GM21717 (cell line): Measurements from ENCODE around the gene XPO6.
A peak's percentile ranks its signal among the peaks of the same experiment; 100 is the strongest.
"Not testable (repeated sequence)": the region's sequence is repeated elsewhere in the genome, so short reads cannot be mapped to it uniquely, and the experiment has no call there.

ENCODE experiments used
- ATAC-seq: cut with Tn5 transposase; IDR thresholded peaks from one replicate; pipeline ENCODE4 v1.9.1; 2021; ENCODE audit warnings: mild to moderate bottlenecking, moderate library complexity; ENCODE audit not compliant: unreplicated experiment

XPO6 gene, protein sequence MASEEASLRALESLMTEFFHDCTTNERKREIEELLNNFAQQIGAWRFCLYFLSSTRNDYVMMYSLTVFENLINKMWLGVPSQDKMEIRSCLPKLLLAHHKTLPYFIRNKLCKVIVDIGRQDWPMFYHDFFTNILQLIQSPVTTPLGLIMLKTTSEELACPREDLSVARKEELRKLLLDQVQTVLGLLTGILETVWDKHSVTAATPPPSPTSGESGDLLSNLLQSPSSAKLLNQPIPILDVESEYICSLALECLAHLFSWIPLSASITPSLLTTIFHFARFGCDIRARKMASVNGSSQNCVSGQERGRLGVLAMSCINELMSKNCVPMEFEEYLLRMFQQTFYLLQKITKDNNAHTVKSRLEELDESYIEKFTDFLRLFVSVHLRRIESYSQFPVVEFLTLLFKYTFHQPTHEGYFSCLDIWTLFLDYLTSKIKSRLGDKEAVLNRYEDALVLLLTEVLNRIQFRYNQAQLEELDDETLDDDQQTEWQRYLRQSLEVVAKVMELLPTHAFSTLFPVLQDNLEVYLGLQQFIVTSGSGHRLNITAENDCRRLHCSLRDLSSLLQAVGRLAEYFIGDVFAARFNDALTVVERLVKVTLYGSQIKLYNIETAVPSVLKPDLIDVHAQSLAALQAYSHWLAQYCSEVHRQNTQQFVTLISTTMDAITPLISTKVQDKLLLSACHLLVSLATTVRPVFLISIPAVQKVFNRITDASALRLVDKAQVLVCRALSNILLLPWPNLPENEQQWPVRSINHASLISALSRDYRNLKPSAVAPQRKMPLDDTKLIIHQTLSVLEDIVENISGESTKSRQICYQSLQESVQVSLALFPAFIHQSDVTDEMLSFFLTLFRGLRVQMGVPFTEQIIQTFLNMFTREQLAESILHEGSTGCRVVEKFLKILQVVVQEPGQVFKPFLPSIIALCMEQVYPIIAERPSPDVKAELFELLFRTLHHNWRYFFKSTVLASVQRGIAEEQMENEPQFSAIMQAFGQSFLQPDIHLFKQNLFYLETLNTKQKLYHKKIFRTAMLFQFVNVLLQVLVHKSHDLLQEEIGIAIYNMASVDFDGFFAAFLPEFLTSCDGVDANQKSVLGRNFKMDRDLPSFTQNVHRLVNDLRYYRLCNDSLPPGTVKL

DNA sequence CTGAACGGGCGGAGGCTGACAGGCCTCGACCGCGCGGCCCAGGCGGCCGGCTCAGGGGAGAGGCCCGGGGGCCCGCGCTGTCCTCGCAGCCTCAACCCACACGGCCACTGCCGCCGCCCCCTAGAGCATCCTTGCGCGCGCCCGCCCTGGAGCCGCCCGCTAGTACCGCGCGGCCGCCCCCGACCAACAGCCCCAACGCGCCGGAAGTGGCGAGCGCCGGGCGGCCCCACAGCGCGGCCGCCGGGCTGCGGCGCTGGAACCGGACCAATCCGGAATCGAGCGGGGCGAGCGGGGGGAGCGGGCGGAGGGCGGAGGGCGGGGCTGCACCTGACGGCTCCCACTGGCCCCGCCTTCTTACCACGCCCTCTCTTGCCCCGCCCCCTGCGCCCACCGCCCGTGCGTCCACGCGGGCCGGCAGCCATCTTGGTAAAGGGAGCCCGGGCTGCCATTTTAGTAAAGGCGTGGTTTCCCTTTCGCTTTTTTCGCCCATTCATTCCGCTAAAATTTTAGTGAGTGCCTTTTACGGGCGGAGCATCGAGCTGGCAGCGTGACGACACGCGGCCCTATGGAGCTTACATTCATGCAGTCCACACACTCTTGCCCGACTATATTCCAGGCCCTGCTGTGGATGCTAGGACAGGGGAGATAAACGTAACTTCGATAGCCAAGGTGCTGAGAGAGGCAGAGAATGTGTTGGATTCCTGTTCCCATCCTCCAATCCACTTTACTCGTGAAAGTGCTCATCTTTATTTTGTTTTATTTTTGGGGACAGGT is at the start of gene XPO6:
Gene XPO6, minus strand, starts transcription at position 208 of the 774 bp plus-strand sequence. CDS start 597 bp downstream, outside the sequence.
- peak; percentile 76 for ATAC-seq

DNA sequence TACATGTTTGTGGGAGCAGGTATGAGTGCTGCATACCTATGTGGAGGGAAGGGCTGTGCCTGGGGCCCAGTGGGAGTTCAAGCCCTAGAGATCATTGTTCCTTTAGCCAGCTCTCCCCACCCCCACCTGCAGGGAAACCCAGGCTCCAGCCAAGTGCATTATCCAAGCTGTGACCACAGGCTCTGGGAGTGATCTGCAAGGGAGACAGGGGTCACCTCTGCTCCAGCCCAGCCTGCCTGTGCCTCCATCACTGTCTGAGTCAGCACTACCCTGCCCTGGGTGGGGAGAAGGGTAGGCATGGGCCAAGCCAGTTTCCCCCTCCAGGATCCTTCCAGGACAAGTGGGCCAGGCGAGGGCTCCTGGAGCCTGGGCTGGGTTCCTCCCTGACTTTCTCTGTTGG is 48.4 kb upstream of the XPO6 start:
- ATAC-seq = no peak

DNA sequence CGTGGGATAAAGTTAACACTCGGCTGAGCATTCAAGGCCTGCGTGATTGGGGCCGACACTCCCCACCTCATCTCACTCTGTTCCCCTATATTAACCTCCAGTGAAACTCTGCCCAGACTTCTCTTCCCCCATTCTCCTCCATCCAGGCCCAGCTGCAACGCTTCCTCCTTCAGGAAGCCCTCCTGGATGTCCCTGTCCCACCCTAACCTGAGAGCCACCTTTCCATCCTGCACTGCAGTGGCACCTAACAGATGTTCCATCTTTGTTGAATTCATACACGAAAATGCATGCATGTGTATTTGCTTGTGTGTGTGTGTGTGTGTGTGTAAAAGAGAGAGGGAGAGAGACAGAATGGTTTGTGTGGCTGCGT is 48.0 kb upstream of the XPO6 start:
- no peak for ATAC-seq

DNA sequence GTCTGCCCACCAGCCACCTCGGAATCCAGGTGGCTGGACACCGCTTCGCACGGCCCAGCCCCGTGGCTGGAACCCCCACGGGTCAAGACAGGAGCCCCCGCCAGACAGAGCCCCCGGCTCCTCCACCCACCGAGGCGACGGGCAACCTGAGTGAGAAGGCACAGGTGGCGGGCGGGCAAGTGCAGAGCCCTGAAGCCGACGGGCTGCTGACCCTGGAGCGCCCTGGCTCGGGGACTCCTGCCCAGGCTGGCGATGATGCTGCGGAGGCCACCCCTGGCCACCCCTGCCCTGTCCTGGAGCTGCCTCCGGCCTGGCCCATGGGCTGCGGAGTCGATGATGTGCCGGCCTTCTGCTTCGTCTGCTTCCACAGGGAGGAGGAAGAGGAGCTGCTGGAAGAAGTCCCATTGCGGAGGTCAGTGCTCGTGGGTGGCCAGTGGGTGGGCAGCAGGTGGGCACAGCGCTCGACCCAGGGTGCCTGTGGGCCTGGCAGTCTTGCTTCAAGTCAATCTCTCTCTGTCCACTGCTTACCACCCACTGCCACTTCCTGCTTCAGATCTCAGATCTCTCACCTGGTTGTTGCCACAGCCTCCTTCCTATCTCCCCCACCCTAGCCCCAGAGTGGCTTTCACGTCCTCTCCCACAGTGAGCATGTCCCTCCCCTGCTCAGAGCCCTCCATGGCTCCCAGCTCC is 47.5 kb upstream of the XPO6 start:
- ATAC-seq = no peak

DNA sequence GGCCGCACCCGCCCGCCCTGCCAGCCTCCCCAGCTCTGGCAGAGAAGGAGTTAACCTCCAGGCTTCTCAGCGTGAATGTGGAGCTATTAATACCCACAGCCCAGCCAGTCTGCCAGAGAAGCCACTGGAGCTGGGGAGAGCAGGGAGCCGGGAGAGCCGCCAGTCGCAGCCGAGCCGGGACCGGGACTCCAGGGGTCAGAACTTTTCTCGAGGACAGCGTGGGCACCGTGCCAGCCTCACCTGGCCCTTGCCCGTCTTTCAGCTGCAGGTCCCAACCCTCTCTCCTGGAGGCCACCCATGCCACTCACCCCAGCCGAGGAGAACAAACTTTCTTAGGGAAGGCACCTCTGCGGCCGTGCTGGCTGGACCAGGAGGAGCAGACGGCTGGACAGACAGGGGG is 46.8 kb upstream of the XPO6 start:
- ATAC-seq = no peak

DNA sequence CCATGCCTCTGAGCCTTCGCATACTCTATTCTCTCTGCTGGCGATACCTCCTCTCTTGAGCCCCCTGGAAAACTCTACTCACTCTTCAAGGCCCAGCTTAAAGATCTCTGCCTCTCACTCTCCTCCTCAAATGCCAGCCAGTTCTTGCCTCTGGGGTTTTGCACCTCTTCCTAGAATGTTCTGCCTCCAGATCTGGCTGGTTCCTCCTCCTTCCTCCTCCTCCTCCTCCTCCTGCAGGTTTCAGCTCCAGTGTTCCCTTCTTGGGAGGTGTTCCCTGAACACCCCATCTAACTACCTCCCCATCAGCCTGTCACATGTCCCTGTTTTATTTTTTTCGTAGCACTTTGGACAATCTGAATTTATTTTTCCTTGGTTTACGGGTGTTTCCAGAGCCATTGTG is 45.5 kb upstream of the XPO6 start:
- no peak for ATAC-seq

DNA sequence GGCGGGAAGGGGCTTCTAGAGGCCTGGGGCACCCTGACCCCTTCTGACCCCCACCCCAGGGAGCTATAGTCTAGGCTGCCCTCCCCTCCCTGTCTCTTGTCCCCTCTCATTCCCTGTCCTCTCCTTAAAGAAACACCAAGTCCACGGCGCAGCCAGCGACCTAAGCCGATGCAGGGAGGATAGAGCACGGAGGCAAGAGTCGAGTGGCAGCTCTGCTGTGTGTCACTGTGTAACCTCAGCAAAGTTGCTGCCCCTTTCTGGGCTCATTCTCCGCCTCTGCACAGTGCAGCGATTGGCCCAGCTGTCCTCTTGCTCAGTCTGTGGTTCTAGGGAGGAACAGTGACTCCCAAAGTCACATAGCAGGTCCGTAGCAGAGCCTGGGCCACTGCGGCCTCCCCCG is 44.1 kb upstream of the XPO6 start:
- no peak for ATAC-seq

DNA sequence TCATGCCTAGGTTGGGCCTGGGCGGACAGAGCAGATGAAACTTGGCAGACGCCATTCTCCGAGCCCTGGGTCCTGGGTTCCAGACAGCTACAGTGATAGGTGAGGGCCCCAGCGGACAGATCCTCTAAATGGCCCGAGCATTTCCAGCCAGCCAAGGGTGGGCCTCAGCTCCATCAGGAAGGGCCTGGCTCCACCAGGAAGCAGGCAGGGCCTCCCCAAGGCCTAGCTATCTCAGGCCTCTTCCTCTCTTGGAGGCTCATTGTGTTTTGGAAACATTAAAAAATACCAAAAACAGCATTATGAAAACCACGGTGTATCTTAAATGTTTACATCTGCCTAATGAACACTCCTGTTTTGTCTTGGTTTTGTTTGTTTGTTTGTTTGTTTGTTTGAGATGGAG is 42.4 kb upstream of the XPO6 start:
- ATAC-seq = no peak

DNA sequence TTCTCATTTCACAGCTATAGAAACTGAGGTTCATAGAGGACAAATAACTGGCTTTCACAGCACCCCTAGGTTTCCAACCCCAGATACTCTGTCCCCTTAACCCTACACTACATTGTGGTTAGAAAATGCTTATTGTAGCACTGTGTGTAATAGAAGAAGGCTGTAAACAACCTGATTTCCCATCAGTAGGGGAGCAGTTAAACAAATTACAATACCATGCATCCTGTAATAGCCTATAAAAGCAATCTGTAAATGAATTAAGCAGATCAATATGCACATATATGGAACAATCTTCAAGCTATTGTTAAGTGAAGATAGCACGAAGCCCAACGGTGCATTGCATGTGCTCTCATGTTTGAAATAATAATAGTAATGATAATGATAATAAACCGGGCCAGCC is 39.2 kb upstream of the XPO6 start:
- ATAC-seq = no peak

DNA sequence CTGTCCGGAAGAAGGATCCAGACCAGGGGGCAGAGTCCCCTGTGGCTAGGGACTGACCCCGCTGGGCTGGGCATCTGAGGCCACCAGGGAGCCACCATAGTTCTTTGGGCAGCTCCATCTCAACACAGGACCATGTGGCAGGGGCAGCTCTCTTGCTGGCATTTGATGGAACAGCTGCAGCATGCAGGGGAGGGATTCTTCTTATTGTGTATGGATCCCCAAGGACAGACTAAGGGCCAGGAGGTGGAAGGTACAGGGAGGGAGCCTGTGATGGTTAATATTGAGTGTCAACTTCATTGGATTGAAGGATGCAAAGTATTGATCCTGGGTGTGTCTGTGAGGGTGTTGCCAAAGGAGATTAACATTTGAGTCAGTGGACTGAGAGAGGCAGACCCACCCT is 37.7 kb upstream of the XPO6 start:
- not testable (repeated sequence) for ATAC-seq

DNA sequence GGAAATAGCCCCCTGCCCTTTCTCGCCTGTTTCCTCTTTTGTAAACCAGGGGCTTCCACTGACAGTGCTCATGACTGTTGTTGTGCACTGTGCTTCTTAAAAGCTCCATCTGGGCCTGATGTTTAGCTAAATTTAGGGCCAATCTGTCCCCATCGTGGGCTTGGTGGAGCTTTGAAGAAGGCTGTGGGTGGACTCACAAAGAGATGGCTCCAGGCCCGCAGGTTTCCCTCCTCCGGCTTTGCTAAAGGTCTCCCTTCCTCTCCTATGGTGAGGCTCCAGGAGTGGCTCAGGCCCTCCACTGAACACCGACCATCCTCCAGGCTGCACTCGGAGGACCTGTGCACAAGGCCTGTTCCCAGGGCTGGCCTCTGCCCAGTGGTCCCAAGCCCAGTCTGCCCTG is 30.2 kb upstream of the XPO6 start:
- no peak for ATAC-seq

DNA sequence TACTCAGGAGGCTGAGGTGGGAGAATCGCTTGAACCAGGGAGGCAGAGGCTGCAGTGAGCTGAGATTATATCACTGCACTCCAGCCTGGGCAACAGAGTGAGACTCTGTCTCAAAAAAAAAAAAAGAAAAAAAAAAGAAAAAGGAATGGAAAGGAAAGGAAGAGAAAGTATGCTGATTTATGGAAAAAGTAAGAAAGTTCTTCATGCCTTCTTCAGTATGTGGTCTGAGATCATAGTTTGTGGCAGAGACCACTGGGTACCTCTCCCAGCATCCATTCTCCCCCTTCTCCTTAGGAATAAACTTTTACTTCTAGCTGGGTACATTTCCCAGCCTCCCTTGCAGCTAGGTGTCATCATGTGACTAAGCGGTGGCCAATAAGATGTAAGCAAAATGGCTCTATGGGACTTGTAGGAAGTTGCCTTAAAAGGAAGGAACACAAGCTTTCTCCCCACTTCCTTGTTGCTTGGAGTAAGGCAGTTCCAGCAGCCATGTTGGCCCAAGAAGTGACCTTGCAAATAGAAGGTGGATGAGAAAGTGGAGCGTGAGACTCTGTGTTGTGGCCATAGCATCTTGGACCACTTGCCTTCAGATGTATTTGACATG is 26.1 kb upstream of the XPO6 start:
- ATAC-seq = no peak

DNA sequence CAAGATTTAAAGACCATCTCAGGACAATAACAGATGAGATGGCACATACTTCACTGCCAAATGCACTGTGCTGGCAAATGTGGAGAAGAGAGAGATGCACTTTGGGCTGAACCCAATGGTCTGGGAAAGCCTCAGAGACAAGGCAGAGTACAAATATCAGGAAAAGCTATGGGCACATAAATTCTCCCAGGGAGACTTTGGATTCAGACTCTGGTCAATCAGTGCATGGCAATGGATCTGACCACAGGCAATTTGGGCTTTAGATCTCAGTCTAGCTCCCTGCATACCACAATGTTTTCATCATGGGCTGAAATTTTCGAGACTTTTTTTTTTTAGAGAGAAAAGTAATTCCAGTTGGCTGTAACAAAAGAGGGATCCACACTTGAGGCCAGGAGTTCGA is 20.0 kb upstream of the XPO6 start:
- ATAC-seq = no peak

DNA sequence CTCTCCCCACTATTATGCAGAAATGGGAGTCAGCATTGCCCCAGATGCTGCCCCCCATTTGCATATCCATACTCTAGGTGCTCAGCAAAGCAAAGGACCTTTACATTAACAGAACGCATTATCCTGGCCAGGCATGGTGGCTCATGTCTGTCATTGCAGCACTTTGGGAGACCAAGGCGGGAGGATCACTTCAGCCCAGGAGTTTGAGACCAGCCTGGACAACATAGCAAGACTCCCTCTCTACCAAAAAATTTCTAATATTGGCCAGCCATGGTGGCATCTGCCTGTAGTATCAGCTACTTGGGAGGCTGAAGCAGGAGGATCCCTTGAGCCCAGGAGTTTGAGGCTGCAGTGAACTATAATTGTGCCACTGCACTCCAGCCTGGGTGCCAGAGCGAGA is 12.1 kb upstream of the XPO6 start:
- not testable (repeated sequence) for ATAC-seq

DNA sequence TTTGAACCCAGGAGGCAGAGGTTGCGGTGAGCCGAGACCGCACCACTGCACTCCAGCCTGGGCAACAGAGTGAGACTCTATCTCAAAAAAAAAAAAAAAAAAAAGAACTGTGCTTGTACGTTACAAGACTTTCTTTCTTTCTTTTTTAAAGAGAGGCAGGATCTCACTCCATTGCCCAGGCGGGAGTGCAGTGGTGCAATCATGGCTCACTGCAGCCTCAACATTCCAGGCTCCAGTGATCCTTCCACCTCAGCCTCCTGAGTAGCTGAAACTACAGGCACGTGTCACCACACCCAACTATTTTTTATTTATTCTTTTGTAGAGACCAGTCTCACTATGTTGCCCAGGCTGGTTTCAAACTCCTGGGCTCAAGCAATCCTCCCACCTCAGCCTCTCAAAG is 8.0 kb upstream of the XPO6 start:
- ATAC-seq = not testable (repeated sequence)

DNA sequence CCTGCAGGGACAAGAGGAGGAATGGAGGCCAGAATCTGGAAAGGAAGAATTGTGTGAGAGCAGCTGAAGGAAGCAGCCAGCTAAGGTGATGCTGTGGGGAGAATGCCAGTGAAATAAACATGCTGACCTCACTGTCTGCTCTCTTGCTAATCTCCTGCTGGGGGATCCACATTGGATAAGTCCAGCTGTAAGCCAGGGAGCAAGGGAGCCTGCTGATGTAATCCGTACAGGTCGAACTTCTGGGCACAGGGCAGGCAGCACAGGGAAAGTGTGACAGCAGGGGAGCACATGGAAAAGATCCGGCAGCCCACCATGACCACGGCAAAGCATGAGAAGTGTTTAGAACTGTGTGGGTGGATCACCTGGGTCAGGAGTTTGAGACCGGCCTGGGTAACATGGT is 7.5 kb upstream of the XPO6 start:
- no peak for ATAC-seq

DNA sequence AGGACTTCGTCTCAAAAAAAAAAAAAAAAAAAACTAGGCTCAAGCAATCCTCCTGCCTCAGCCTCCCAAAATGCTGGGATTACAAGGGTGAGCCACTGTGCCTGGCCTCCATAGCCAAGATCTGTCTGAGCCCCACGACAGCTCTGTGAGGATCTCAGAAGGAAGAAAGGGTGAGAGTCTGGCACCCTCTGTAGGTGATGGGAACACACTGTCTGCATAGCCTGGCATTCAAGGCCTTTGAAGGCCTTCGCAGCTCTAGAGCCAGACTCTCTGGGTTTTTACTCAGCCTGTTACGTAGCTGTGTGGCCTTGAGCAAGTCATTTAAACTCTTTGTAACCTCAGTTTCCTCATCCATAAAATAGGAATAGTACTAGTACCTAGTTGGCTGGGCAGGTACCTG is 6.3 kb upstream of the XPO6 start:
- ATAC-seq = no peak

DNA sequence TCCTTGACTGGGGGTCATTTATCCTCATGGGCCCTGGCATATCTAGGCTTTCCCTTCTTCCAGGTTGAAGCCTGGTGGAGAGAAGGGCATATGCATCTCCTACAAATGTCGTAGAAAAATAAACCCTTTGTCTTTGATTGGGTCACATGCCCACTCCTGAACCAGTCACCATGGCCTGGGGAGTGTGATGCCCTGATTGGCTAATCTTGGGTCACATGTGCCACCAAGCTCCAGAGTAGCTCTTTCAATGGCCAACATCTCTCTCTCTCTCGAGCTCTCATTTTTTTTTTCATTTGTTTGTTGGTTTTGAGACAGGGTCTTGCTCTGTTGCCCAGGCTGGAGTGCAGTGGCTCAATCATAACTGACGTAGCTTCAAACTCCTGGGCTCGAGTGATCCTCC is 5.6 kb upstream of the XPO6 start:
- no peak for ATAC-seq

DNA sequence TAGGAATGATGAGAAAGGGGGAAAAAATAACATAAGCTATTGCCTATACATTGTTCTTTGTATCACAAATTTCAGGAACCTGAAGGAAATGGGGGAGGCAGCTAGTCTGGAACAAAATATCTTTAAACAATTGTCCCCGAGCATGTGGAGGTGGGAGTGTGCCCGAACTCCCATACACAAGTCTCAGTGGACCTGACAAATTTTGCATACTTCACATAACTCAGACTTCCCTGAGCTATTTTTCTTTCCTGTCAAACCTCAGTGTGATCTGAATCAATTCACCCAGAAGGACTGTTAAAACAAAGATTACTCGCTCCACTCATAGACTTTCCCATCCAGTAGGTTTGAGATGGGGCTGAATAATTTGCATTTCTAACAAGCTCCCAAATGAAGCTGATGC is 1.6 kb upstream of the XPO6 start:
- no peak for ATAC-seq

DNA sequence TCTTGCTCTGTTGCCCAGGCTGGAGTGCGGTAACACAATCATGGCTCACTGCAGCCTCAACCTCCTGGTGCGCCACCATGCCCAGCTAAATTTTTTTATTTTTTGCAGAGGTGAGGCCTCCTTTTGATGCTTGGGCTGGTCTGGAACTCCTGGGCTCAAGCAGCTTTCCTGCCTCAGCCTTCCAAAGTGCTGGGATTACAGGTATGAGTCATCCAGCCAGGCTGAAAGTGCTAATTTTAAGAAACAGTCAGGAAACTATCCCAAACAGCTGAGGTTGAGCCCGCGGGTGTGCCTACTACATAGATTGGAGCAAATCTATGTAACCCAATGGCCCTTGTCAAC is 738 bp upstream of the XPO6 start:
- ATAC-seq = no peak
